GM12892 (cell line): ENCODE measurements around the gene FBXL17.

Source experiments
- POLR2A ChIP-seq: IDR thresholded peaks from 2 replicates; pipeline ENCODE4 v1.6.1; 2011; ENCODE audit warnings: low read depth, low read length, control low read depth
- POLR2AphosphoS5 ChIP-seq: IDR thresholded peaks from 2 replicates; pipeline ENCODE4 v1.6.1; 2011; ENCODE audit warnings: low read depth, low read length, control low read depth

- TF ChIP-seq POLR2AphosphoS5 (no peak), POLR2A (no peak)
These were observed 78.3 kb downstream of the FBXL17 start for GRCh38 chr5:108303611-108304010.
